HepG2 (cell line): ENCODE results near the gene PSMD12. TPM values are rescaled to one million over a fixed set of nuclear protein-coding genes. Genes with fewer than 3 reads are reported as not detected.
A peak's percentile ranks its signal among the peaks of the same experiment; 100 is the strongest.

ENCODE experiments used
- ASH2L ChIP-seq: fragments of 300-600, 200-600 bp; sonication (generic); IDR thresholded peaks from 2 replicates; pipeline ENCODE4 v1.7.0; 2017; ENCODE audit warnings: low read depth, mild to moderate bottlenecking, moderate library complexity, mixed read lengths, low read length; ENCODE audit not compliant: insufficient read length
- KLF6 ChIP-seq: IDR thresholded peaks from 2 replicates; pipeline ENCODE4 v1.8.0; 2016; ENCODE audit warnings: missing biosample characterization, missing genetic modification reagents
- NPAS2 ChIP-seq: sonication (generic); formaldehyde crosslinking; IDR thresholded peaks from 2 replicates; pipeline ENCODE4 v1.8.0; 2022; ENCODE audit warnings: mild to moderate bottlenecking, missing genetic modification reagents, borderline replicate concordance
- ZFX ChIP-seq: sonication (generic); formaldehyde crosslinking; IDR thresholded peaks from 2 replicates; pipeline ENCODE4 v1.4.0; 2020; ENCODE audit warnings: mild to moderate bottlenecking, low read depth, missing genetic modification reagents, moderate library complexity
- ZNF296 ChIP-seq: sonication (generic); formaldehyde crosslinking; conservative IDR thresholded peaks from 2 replicates; pipeline ENCODE4 v1.5.0; 2020; ENCODE audit warnings: mild to moderate bottlenecking, missing genetic modification reagents
- polyA plus RNA-seq, 8 experiments: library from polyadenylated mRNA; depleted of rRNA in 3 of 8; stranded (reverse) in 7 of 8; unstranded in 1 of 8; fragments of >200 nt; fragmentation: Illumina TruSeq in 4 of 8; extraction: Trizol in 4 of 8; gene quantifications; 2 replicates each; pipeline versions ENCODE4 v1.2.1 to v1.2.3, GENCODE V29; 2011 to 2016; ENCODE audit warnings: low read depth in 4 of 8, missing spikeins in 1 of 8, mixed read lengths in 1 of 8; ENCODE audit not compliant: insufficient read depth in 1 of 8
- total RNA-seq, 5 experiments: library from RNA; depleted of rRNA; stranded (reverse); fragments of >200 nt; fragmentation: Illumina TruSeq; extraction: Trizol; gene quantifications; 2 replicates each; pipeline ENCODE4 v1.2.3, GENCODE V29; 2016; ENCODE audit warnings: low read depth in 1 of 5
- TF ChIP-seq, protein P1 (sequence below): sonication (generic); formaldehyde crosslinking; IDR thresholded peaks from 2 replicates; pipeline ENCODE4 v1.9.0; 2021; ENCODE audit warnings: missing genetic modification reagents, borderline replicate concordance
- TF ChIP-seq, protein P2 (sequence below): IDR thresholded peaks from 2 replicates; pipeline ENCODE4 v1.6.1; 2016; ENCODE audit warnings: mild to moderate bottlenecking, missing biosample characterization, missing genetic modification reagents
- TF ChIP-seq, protein P3 (sequence below): sonication (generic); formaldehyde crosslinking; IDR thresholded peaks from 2 replicates; pipeline ENCODE4 v1.8.0; 2023; ENCODE audit warnings: mild to moderate bottlenecking, missing genetic modification reagents
- TF ChIP-seq, protein P4 (sequence below): sonication (generic); formaldehyde crosslinking; IDR thresholded peaks from 2 replicates; pipeline ENCODE4 v1.4.0; 2020; ENCODE audit warnings: missing genetic modification reagents
- TF ChIP-seq, protein P5 (sequence below): sonication (generic); formaldehyde crosslinking; IDR thresholded peaks from 2 replicates; pipeline ENCODE4 v1.5.0; 2020; ENCODE audit warnings: mild to moderate bottlenecking, missing genetic modification reagents
- TF ChIP-seq, protein P6 (sequence below): sonication (generic); formaldehyde crosslinking; IDR thresholded peaks from 2 replicates; pipeline ENCODE4 v1.4.0; 2020; ENCODE audit warnings: missing genetic modification reagents, borderline replicate concordance
- TF ChIP-seq, protein P7 (sequence below): sonication (generic); formaldehyde crosslinking; IDR thresholded peaks from 2 replicates; pipeline ENCODE4 v1.4.0; 2020; ENCODE audit warnings: mild to moderate bottlenecking, missing genetic modification reagents, borderline replicate concordance

Gene PSMD12
- total and polyA plus RNA-seq, 2 of the 13 experiments (the other 11 are each of a cell fraction or from before 2014, with no cell fraction given): 27.4 to 71.7 TPM

DNA sequence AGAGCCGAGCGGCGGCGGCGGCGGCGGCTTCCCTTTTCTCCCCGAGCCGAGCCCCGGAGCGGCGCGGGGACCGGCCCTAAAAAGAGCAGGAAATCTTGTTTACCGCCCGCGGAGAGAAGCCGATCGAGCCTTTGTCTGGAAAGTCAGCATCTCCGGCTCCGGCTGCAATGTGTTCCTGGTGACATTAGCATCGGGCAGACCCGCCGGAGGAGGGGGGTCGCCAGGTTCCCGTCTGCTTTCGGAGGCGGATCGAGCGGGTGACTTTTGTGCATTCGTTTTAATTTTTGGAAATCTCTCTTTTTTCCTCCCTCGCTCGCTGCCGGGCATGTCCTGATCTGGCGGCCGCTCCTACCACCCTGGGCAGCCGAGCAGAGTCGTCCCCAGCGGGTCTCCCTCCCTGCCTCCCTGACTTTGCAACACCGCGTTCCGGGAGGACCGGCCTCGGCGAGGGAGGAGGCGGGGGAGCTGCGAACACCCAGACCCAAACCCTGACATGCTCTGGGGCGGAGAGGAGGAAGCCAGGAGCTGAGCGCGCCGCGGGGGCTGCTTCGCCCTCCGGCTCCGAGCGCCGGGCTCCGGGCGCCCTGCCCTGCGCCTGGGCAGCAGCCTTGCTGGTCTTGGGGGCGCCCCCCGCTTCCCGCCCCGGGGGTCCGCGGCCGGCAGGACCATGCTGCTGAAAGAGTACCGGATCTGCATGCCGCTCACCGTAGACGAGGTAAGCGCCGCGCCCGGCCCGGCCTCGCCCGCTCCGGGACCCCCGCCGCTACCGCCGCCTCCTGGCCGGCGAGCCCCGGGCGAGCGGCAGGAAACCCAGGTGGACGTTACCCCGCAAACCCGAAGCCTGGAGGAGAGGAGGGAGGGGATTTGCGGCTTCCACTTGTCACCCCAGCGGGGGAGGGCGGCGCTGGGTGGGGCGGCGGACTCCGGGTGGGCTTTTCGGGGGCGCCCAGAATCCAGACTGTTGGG lies 11.4 kb upstream of the PSMD12 start (continued):
- TF ChIP-seq, protein P1, sequence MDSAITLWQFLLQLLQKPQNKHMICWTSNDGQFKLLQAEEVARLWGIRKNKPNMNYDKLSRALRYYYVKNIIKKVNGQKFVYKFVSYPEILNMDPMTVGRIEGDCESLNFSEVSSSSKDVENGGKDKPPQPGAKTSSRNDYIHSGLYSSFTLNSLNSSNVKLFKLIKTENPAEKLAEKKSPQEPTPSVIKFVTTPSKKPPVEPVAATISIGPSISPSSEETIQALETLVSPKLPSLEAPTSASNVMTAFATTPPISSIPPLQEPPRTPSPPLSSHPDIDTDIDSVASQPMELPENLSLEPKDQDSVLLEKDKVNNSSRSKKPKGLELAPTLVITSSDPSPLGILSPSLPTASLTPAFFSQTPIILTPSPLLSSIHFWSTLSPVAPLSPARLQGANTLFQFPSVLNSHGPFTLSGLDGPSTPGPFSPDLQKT (CRISPR knock-in tag): no peak
- peak; percentile 15; the same call in 1 of the 2 replicates for TF ChIP-seq KLF6
- TF ChIP-seq, protein P2, sequence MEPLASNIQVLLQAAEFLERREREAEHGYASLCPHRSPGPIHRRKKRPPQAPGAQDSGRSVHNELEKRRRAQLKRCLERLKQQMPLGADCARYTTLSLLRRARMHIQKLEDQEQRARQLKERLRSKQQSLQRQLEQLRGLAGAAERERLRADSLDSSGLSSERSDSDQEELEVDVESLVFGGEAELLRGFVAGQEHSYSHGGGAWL (CRISPR knock-in tag): peak; percentile 49; the same call in 1 of the 2 replicates
- no peak for TF ChIP-seq NPAS2 (CRISPR knock-in tag)
- 0 out of 2 replicates have a peak, but pooled peaks have one; percentile 35 for TF ChIP-seq ZFX (CRISPR knock-in tag)
- TF ChIP-seq, protein P3, sequence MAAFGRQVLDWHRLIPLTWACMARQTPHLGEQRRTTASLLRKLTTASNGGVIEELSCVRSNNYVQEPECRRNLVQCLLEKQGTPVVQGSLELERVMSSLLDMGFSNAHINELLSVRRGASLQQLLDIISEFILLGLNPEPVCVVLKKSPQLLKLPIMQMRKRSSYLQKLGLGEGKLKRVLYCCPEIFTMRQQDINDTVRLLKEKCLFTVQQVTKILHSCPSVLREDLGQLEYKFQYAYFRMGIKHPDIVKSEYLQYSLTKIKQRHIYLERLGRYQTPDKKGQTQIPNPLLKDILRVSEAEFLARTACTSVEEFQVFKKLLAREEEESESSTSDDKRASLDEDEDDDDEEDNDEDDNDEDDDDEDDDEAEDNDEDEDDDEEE (CRISPR knock-in tag): peak; percentile 75; the same call in 1 of the 2 replicates
- TF ChIP-seq ASH2L: peak; percentile 48
- TF ChIP-seq, protein P4, sequence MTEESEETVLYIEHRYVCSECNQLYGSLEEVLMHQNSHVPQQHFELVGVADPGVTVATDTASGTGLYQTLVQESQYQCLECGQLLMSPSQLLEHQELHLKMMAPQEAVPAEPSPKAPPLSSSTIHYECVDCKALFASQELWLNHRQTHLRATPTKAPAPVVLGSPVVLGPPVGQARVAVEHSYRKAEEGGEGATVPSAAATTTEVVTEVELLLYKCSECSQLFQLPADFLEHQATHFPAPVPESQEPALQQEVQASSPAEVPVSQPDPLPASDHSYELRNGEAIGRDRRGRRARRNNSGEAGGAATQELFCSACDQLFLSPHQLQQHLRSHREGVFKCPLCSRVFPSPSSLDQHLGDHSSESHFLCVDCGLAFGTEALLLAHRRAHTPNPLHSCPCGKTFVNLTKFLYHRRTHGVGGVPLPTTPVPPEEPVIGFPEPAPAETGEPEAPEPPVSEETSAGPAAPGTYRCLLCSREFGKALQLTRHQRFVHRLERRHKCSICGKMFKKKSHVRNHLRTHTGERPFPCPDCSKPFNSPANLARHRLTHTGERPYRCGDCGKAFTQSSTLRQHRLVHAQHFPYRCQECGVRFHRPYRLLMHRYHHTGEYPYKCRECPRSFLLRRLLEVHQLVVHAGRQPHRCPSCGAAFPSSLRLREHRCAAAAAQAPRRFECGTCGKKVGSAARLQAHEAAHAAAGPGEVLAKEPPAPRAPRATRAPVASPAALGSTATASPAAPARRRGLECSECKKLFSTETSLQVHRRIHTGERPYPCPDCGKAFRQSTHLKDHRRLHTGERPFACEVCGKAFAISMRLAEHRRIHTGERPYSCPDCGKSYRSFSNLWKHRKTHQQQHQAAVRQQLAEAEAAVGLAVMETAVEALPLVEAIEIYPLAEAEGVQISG (CRISPR knock-in tag): 0 out of 2 replicates have a peak, but pooled peaks have one; percentile 22
- TF ChIP-seq, protein P5, sequence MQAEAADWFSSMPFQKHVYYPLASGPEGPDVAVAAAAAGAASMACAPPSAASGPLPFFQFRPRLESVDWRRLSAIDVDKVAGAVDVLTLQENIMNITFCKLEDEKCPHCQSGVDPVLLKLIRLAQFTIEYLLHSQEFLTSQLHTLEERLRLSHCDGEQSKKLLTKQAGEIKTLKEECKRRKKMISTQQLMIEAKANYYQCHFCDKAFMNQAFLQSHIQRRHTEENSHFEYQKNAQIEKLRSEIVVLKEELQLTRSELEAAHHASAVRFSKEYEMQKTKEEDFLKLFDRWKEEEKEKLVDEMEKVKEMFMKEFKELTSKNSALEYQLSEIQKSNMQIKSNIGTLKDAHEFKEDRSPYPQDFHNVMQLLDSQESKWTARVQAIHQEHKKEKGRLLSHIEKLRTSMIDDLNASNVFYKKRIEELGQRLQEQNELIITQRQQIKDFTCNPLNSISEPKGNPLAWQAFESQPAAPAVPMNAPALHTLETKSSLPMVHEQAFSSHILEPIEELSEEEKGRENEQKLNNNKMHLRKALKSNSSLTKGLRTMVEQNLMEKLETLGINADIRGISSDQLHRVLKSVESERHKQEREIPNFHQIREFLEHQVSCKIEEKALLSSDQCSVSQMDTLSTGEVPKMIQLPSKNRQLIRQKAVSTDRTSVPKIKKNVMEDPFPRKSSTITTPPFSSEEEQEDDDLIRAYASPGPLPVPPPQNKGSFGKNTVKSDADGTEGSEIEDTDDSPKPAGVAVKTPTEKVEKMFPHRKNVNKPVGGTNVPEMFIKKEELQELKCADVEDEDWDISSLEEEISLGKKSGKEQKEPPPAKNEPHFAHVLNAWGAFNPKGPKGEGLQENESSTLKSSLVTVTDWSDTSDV (CRISPR knock-in tag): no peak
- peak; percentile 36; the same call in 1 of the 2 replicates for TF ChIP-seq ZNF296 (CRISPR knock-in tag)
- TF ChIP-seq, protein P6, sequence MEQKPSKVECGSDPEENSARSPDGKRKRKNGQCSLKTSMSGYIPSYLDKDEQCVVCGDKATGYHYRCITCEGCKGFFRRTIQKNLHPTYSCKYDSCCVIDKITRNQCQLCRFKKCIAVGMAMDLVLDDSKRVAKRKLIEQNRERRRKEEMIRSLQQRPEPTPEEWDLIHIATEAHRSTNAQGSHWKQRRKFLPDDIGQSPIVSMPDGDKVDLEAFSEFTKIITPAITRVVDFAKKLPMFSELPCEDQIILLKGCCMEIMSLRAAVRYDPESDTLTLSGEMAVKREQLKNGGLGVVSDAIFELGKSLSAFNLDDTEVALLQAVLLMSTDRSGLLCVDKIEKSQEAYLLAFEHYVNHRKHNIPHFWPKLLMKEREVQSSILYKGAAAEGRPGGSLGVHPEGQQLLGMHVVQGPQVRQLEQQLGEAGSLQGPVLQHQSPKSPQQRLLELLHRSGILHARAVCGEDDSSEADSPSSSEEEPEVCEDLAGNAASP (CRISPR knock-in tag): no peak; the same call in 1 of the 2 replicates
- TF ChIP-seq, protein P7, sequence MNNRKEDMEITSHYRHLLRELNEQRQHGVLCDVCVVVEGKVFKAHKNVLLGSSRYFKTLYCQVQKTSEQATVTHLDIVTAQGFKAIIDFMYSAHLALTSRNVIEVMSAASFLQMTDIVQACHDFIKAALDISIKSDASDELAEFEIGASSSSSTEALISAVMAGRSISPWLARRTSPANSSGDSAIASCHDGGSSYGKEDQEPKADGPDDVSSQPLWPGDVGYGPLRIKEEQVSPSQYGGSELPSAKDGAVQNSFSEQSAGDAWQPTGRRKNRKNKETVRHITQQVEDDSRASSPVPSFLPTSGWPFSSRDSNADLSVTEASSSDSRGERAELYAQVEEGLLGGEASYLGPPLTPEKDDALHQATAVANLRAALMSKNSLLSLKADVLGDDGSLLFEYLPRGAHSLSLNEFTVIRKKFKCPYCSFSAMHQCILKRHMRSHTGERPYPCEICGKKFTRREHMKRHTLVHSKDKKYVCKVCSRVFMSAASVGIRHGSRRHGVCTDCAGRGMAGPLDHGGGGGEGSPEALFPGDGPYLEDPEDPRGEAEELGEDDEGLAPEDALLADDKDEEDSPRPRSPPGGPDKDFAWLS (CRISPR knock-in tag): 0 out of 2 replicates have a peak, but pooled peaks have one; percentile 25
